HEK293 (cell line): Measurements from ENCODE around the gene CDCA7.

ENCODE experiments used
- CTCF ChIA-PET: fragments of 350-600 bp; formaldehyde crosslinking; extraction: SDS; loops from one replicate; lab custom pipeline; 2021; ENCODE audit warnings: antibody characterized with exemption; lab: Yijun Ruan, JAX
- POLR2A ChIA-PET: fragments of 300-600 bp; formaldehyde crosslinking; extraction: SDS; loops from one replicate; lab custom pipeline; 2020; ENCODE audit warnings: antibody characterized with exemption, inconsistent platforms; lab: Yijun Ruan, JAX
- H3K27ac ChIP-seq: fragments of 200-500 bp; sonication (Bioruptor generic); 2 replicates; pipeline ENCODE4 v1.5.1; 2014; ENCODE audit warnings: low read depth, low read length, control low read depth, inconsistent platforms; ENCODE audit errors: extremely low read depth
- H3K36me3 ChIP-seq, 2 experiments: fragments of 200-500 bp in 1 of 2; sonication (Bioruptor generic) in 1 of 2; 1 replicate in 1 of 2; 2 replicates in 1 of 2; pipeline ENCODE4 v1.5.1; 2014 to 2017; ENCODE audit warnings: inconsistent platforms in 2 of 2, low read length in 2 of 2; ENCODE audit not compliant: control insufficient read depth in 2 of 2, insufficient read depth in 1 of 2
- H3K4me1 ChIP-seq: fragments of 200-500 bp; sonication (Bioruptor generic); 2 replicates; pipeline ENCODE4 v1.5.1; 2014; ENCODE audit warnings: mild to moderate bottlenecking, low read length, inconsistent platforms; ENCODE audit not compliant: control insufficient read depth, insufficient read depth
- H3K4me3 ChIP-seq: 2 replicates; pipeline ENCODE4 v1.5.1; 2011; ENCODE audit warnings: low read depth, mild to moderate bottlenecking, control low read depth, low read length, moderate library complexity
- H3K9me3 ChIP-seq: fragments of 200-500 bp; sonication (Bioruptor generic); 2 replicates; pipeline ENCODE4 v1.5.1; 2014; ENCODE audit warnings: low read depth, low read length, inconsistent platforms; ENCODE audit not compliant: control insufficient read depth, insufficient read depth
- GFI1B ChIP-seq: fragments of 450-650 bp; formaldehyde crosslinking; IDR thresholded peaks from 2 replicates; pipeline ENCODE4 v1.5.1; 2016; ENCODE audit warnings: missing biosample characterization, missing genetic modification characterization
- PRDM1 ChIP-seq: fragments of 450-650 bp; formaldehyde crosslinking; IDR thresholded peaks from 2 replicates; pipeline ENCODE4; 2016; ENCODE audit warnings: missing biosample characterization, missing genetic modification characterization
- REPIN1 ChIP-seq: fragments of 450-650 bp; formaldehyde crosslinking; IDR thresholded peaks from 2 replicates; pipeline ENCODE4 v1.5.1; 2017; ENCODE audit warnings: missing biosample characterization, missing genetic modification characterization, low read depth
- SP7 ChIP-seq: fragments of 450-650 bp; formaldehyde crosslinking; IDR thresholded peaks from 2 replicates; pipeline ENCODE4 v1.5.1; 2016; ENCODE audit warnings: missing biosample characterization, missing genetic modification characterization
- ZBTB17 ChIP-seq: fragments of 450-650 bp; formaldehyde crosslinking; IDR thresholded peaks from 2 replicates; pipeline ENCODE4 v1.5.1; 2016; ENCODE audit warnings: missing biosample characterization, missing genetic modification characterization
- ZBTB8A ChIP-seq: fragments of 450-650 bp; formaldehyde crosslinking; IDR thresholded peaks from 2 replicates; pipeline ENCODE4 v1.5.1; 2016; ENCODE audit warnings: missing biosample characterization, missing genetic modification characterization
- ZEB2 ChIP-seq: fragments of 450-650 bp; formaldehyde crosslinking; IDR thresholded peaks from 2 replicates; pipeline ENCODE4 v1.5.1; 2016; ENCODE audit warnings: missing biosample characterization, missing genetic modification characterization
- ZFP69B ChIP-seq: fragments of 450-650 bp; formaldehyde crosslinking; IDR thresholded peaks from 2 replicates; pipeline ENCODE4 v1.5.1; 2016; ENCODE audit warnings: missing biosample characterization, missing genetic modification characterization
- ZNF112 ChIP-seq: fragments of 450-650 bp; formaldehyde crosslinking; IDR thresholded peaks from 2 replicates; pipeline ENCODE4 v1.5.0; 2017; ENCODE audit warnings: missing biosample characterization, missing genetic modification characterization
- ZNF335 ChIP-seq: fragments of 450-650 bp; formaldehyde crosslinking; conservative IDR thresholded peaks from 2 replicates; pipeline ENCODE4 v1.5.1; 2016; ENCODE audit warnings: missing biosample characterization, missing genetic modification characterization
- ZNF366 ChIP-seq: fragments of 450-650 bp; formaldehyde crosslinking; conservative IDR thresholded peaks from 2 replicates; pipeline ENCODE4 v1.5.1; 2016; ENCODE audit warnings: missing biosample characterization, missing genetic modification characterization
- ZNF501 ChIP-seq: fragments of 450-650 bp; formaldehyde crosslinking; IDR thresholded peaks from 2 replicates; pipeline ENCODE4 v1.5.1; 2016; ENCODE audit warnings: missing biosample characterization, missing genetic modification characterization
- ZNF571 ChIP-seq: fragments of 450-650 bp; formaldehyde crosslinking; IDR thresholded peaks from 2 replicates; pipeline ENCODE4 v1.5.0; 2017; ENCODE audit warnings: missing biosample characterization, missing genetic modification characterization
- ZNF624 ChIP-seq: fragments of 450-650 bp; formaldehyde crosslinking; IDR thresholded peaks from 2 replicates; pipeline ENCODE4 v1.5.1; 2017; ENCODE audit warnings: missing biosample characterization, missing genetic modification characterization
- ZNF654 ChIP-seq: fragments of 450-650 bp; formaldehyde crosslinking; IDR thresholded peaks from 2 replicates; pipeline ENCODE4 v1.5.1; 2016; ENCODE audit warnings: low read depth, missing biosample characterization, missing genetic modification characterization
- ZNF660 ChIP-seq: fragments of 450-650 bp; IDR thresholded peaks from 2 replicates; pipeline ENCODE4 v1.5.1; 2018; ENCODE audit warnings: missing biosample characterization, mild to moderate bottlenecking, missing genetic modification characterization
- ZNF768 ChIP-seq: fragments of 450-650 bp; formaldehyde crosslinking; IDR thresholded peaks from 2 replicates; pipeline ENCODE4 v1.5.1; 2018; ENCODE audit warnings: missing biosample characterization, mild to moderate bottlenecking, missing genetic modification characterization
- ZNF777 ChIP-seq: fragments of 450-650 bp; formaldehyde crosslinking; IDR thresholded peaks from 2 replicates; pipeline ENCODE4 v1.5.1; 2017; ENCODE audit warnings: missing biosample characterization, missing genetic modification characterization, borderline replicate concordance
- TF ChIP-seq, protein P1 (sequence below): fragments of 450-650 bp; formaldehyde crosslinking; IDR thresholded peaks from 2 replicates; pipeline ENCODE4 v1.5.1; 2016; ENCODE audit warnings: missing biosample characterization, missing genetic modification characterization
- TF ChIP-seq, protein P2 (sequence below): fragments of 450-650 bp; formaldehyde crosslinking; IDR thresholded peaks from 2 replicates; pipeline ENCODE4 v1.5.1; 2016; ENCODE audit warnings: missing biosample characterization, missing genetic modification characterization

CDCA7 gene

DNA sequence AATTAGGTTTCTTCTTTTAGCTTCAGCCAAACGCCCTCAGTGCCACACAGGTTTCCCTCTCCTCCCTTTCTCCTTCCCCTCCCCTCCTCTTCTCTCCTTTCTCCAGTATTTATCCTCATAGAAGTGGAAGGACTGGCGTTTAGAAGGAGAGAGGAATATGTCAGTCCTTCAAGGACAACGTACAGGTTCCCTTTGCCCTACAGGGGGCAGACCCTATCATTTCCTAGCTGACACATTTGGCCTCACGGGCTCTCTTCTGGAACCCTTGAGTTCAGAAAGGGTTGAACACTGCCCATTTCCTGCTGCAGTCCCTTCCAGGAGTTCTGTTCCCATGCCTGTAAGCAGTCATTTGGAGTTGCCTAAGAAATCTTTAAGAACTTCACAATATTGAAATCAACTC lies 46.1 kb downstream of the CDCA7 start:
- Histone ChIP-seq H3K4me3 (no peak overlapping the region), H3K9me3 (no peaks in the 10 kb centered on the region), H3K4me1 (no peaks in the 10 kb centered on the region), H3K27ac (no peak overlapping the region), H3K36me3 (no peaks in the 10 kb centered on the region)
- CTCF ChIA-PET, result interaction anchor here (0.6 to 5.0 kb wide), 21 partner anchors 11 to 949 kb away, joined by 3 to 66 read pairs (median 5); no protein-coding TSS in a partner anchor
- POLR2A ChIA-PET, result no interaction called here
- TF ChIP-seq, protein P1, sequence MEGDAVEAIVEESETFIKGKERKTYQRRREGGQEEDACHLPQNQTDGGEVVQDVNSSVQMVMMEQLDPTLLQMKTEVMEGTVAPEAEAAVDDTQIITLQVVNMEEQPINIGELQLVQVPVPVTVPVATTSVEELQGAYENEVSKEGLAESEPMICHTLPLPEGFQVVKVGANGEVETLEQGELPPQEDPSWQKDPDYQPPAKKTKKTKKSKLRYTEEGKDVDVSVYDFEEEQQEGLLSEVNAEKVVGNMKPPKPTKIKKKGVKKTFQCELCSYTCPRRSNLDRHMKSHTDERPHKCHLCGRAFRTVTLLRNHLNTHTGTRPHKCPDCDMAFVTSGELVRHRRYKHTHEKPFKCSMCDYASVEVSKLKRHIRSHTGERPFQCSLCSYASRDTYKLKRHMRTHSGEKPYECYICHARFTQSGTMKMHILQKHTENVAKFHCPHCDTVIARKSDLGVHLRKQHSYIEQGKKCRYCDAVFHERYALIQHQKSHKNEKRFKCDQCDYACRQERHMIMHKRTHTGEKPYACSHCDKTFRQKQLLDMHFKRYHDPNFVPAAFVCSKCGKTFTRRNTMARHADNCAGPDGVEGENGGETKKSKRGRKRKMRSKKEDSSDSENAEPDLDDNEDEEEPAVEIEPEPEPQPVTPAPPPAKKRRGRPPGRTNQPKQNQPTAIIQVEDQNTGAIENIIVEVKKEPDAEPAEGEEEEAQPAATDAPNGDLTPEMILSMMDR (tag by site-specific recombination), result peak; percentile 52; the same call in 1 of the 2 replicates
- TF ChIP-seq ZBTB8A (no peak), PRDM1 (tag by site-specific recombination) (0 out of 2 replicates have a peak, but pooled peaks have one; percentile 21)

DNA sequence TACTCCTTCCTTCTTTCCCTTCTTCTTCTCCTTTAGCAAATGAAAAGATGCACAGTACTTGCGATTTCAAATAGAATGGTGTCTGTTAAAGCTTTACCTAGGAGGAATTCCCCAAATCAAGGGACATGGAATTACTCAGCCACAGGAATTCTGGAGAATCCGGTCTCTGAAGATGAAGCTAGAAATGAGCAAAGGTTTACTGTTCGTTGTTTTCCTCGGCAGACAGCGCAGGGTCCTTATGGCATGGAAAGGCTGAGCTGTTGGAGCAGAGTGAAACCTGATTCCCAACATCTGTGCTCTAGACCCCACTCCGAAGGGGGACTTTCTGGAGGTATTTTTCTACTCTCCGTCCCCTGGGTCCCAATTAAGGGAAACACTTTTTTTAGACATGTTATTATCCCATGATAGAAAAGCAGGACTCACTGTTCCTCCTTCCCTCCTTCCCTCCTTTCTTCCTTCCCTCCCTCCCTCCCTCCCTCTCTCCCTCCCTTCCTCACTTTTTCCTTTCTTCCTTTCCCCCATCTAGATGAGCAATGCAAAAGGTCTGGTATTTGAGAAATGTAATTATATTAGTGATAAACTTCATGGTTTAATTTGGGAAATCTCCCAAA lies 47.1 kb downstream of the CDCA7 start:
- no peaks in the 10 kb centered on the region for H3K9me3 ChIP-seq
- H3K4me1 ChIP-seq, result no peaks in the 10 kb centered on the region
- peak overlapping the region; percentile 31 for H3K4me3 ChIP-seq
- TF ChIP-seq ZNF366 (peak; percentile 32; the same call in 1 of the 2 replicates), ZNF777 (tag by site-specific recombination) (no peak), ZFP69B (tag by site-specific recombination) (no peak), ZNF571 (no peak)
- TF ChIP-seq, protein P2, sequence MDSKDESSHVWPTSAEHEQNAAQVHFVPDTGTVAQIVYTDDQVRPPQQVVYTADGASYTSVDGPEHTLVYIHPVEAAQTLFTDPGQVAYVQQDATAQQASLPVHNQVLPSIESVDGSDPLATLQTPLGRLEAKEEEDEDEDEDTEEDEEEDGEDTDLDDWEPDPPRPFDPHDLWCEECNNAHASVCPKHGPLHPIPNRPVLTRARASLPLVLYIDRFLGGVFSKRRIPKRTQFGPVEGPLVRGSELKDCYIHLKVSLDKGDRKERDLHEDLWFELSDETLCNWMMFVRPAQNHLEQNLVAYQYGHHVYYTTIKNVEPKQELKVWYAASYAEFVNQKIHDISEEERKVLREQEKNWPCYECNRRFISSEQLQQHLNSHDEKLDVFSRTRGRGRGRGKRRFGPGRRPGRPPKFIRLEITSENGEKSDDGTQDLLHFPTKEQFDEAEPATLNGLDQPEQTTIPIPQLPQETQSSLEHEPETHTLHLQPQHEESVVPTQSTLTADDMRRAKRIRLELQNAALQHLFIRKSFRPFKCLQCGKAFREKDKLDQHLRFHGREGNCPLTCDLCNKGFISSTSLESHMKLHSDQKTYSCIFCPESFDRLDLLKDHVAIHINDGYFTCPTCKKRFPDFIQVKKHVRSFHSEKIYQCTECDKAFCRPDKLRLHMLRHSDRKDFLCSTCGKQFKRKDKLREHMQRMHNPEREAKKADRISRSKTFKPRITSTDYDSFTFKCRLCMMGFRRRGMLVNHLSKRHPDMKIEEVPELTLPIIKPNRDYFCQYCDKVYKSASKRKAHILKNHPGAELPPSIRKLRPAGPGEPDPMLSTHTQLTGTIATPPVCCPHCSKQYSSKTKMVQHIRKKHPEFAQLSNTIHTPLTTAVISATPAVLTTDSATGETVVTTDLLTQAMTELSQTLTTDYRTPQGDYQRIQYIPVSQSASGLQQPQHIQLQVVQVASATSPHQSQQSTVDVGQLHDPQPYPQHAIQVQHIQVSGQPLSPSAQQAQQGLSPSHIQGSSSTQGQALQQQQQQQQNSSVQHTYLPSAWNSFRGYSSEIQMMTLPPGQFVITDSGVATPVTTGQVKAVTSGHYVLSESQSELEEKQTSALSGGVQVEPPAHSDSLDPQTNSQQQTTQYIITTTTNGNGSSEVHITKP (tag by site-specific recombination), result peak; percentile 92
- no peak overlapping the region; the same call in 1 of the 2 replicates for H3K27ac ChIP-seq
- CTCF ChIA-PET, result interaction anchor here (0.6 to 5.0 kb wide), 22 partner anchors 10 to 994 kb away, joined by 3 to 66 read pairs (median 5); partner anchors contain the start of gene SCRN3
- H3K36me3 ChIP-seq, result no peaks in the 10 kb centered on the region
- POLR2A ChIA-PET, result interaction anchor here (1.3 kb wide), 1 partner anchor 47 kb away, joined by 3 read pairs; no protein-coding TSS in a partner anchor

DNA sequence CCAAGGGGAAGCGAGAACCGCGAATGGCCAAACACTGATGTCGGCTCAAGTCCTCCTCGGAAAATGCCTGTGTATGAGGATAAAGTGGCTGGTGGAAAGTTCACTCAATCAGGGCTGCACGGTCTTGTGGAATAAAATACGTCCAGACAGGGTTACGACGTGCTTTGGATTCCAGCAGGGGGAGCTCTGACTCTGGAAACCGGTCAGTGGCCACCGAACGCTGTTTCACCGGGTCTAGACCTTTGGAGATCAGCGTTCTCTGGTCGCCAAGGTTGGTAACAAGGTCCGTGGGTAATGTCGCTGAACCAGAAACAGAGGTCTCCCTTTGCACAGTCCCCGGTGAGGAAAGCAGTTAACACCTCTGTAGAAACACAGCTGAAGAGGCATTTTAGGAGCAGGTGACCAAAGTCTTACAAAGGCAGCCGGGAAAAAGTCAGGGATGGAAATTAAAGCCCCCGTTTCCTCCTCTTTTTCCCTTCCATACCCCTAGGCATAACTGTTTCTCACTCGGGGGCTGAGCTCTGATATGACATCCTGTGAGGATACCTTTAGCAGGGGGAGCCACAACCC lies 47.8 kb downstream of the CDCA7 start:
- Histone ChIP-seq H3K4me1 (no peaks in the 10 kb centered on the region), H3K36me3 (no peaks in the 10 kb centered on the region), H3K27ac (no peak overlapping the region; the same call in 1 of the 2 replicates), H3K9me3 (no peaks in the 10 kb centered on the region), H3K4me3 (peak overlapping the region; percentile 31)
- TF ChIP-seq ZNF501 (tag by site-specific recombination), result peak; percentile 57; the same call in 1 of the 2 replicates
- peak; percentile 94 for TF ChIP-seq ZNF654 (tag by site-specific recombination)
- 0 out of 2 replicates have a peak, but pooled peaks have one; percentile 18 for TF ChIP-seq ZEB2
- 0 out of 2 replicates have a peak, but pooled peaks have one; percentile 16 for TF ChIP-seq SP7 (tag by site-specific recombination)
- no peak for TF ChIP-seq ZNF112 (tag by site-specific recombination)
- no peak for TF ChIP-seq GFI1B (tag by site-specific recombination)
- TF ChIP-seq ZNF660 (tag by site-specific recombination), result peak; percentile 82
- TF ChIP-seq, protein P1 (tag by site-specific recombination), result peak; percentile 94
- 0 out of 2 replicates have a peak, but pooled peaks have one; percentile 24 for TF ChIP-seq ZNF335 (tag by site-specific recombination)
- TF ChIP-seq ZBTB17 (tag by site-specific recombination), result peak; percentile 70
- TF ChIP-seq REPIN1 (tag by site-specific recombination), result no peak
- TF ChIP-seq ZNF624 (tag by site-specific recombination), result no peak
- TF ChIP-seq ZNF768 (tag by site-specific recombination), result 0 out of 2 replicates have a peak, but pooled peaks have one; percentile 38
- ChIA-PET POLR2A (interaction anchor here (1.3 kb wide), 1 partner anchor 46 kb away, joined by 3 read pairs; no protein-coding TSS in a partner anchor), CTCF (interaction anchor here (0.5 to 5.0 kb wide), 35 partner anchors 9 to 993 kb away, joined by 3 to 66 read pairs (median 4); partner anchors contain the start of gene SCRN3)
